Dermis microvascular lymphatic vessel endothelial cell (primary cell): ENCODE measurements around the gene CSF2. TPM values are rescaled to one million over a fixed set of nuclear protein-coding genes. Genes with fewer than 3 reads are reported as not detected.
"Not testable (repeated sequence)": the region's sequence is repeated elsewhere in the genome, so short reads cannot be mapped to it uniquely, and the experiment has no call there.

Experiments
- DNase-seq, 2 donors: peaks; one replicate each; pipeline versions ENCODE4 v3.0.0 to v3.0.0-alpha.2; 2010; ENCODE audit warnings: low read depth in 2 of 2
- total RNA-seq: library from RNA; depleted of rRNA; stranded (reverse); fragments of >200 nt; gene quantifications from 2 replicates; pipeline ENCODE4 v1.2.1, GENCODE V29; 2014

The CSF2 gene
- total RNA-seq, 1 donor from 2014 or later = 0.13 TPM

GRCh38 chr5:132108495-132108894 lies 34.9 kb downstream of the CSF2 start:
- not testable (repeated sequence) for DNase-seq

GRCh38 chr5:132108957-132109356 lies 35.4 kb downstream of the CSF2 start:
- not testable (repeated sequence) for DNase-seq

GRCh38 chr5:132109494-132110053 lies 36.0 kb downstream of the CSF2 start:
- DNase-seq = no peak

DNA sequence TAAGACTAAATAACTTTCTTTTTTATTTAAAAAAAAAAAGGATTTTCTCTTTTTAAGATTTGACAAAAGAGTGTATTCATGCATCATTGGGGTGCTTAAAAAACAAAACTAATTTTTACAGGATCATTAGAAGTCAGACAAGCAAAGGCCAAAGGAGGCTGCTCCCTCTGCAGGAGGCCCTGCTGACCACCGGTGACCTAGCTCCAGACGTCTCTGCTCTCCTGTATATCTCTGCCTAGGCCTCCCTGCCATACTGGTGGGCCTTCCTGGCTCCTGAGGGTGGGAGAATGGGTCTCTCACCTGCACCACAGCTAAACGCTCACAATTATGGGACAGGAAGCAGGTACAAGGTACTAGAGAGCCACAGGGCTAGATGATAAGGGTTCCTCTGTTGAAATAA lies 36.6 kb downstream of the CSF2 start:
- no peak for DNase-seq

GRCh38 chr5:132110930-132111329 lies 37.3 kb downstream of the CSF2 start:
- no peak for DNase-seq

DNA sequence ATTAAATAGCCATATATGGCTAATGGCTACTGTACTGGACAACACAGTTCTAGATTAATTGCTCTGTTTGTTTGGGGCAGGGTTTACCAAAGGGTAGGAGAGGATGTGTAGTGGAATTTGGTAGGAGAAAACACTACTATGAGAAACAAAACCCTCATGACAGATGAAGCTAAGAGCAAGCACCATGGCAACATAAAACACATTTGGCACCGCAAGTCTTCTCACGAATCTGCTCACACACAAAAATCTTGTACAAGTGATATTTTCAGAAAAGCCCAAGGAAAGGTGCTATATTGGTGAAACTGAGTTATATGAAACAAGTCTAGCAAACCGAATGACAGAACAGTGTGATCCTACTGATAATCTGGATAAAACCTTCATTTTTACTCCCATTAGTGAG lies 38.5 kb downstream of the CSF2 start:
- DNase-seq = no peak

DNA sequence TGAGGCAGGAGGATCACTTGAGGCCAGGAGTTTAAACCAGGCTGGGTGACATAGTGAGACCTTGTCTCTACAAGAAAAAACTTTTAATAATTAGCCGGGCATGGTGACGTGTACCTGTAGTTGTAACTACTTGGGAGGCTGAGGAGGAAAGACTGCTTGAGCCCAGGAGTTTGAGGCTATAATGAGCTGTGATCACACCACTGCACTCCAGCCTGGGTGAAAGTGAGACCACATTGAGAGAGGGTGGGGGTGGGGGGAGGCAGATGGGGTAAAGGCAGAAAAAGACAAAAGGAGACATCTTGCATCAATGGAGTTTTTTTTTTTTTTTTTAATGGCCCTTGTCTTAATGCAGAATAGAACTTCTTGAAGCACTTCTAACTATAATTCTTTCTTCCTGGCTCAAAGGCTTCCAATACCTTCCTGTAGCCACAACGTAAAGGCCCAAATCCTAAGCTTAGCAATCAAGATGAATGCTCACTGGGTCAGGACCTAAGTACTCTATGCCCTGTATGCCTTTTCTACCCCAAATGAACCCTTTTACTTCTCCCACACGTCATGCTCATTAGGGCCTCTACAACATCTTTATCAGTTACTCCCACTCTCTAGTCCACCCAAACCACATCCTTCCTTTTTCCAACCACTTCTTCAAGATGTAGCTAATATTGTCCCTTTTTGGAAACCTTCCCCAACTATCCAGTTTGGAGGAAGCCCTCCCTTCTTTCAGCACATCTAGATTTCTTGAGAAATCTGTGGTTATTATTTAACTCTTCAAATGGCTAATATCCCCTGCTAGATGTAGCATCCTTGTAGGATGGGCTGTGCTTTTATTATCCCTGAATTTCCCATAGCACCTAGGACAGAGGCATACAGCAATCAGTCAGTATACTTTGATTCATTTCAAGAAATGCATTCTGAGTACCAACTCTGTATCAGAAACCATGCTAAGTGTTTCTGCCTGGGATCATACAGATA lies 40.8 kb downstream of the CSF2 start:
- DNase-seq = no peak

GRCh38 chr5:132115375-132115774 lies 41.8 kb downstream of the CSF2 start:
- DNase-seq = no peak

DNA sequence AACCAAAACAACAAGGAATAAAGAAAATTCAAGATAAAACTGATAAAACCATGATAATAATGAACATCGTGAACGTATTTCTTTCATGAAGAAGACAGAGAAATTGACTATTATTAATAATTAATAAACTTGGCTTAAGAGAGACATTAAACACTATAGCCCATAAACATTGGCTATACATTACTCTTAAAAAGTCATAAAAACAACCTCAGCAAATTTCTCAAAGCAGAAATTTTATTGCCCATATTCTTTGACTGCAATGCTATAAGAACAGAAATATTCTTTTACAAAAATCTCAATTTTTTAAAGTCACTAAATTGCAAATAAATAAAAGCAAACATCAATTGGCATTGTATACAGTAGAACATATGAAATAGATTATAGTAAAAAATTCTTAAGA lies 42.5 kb downstream of the CSF2 start:
- DNase-seq = no peak

DNA sequence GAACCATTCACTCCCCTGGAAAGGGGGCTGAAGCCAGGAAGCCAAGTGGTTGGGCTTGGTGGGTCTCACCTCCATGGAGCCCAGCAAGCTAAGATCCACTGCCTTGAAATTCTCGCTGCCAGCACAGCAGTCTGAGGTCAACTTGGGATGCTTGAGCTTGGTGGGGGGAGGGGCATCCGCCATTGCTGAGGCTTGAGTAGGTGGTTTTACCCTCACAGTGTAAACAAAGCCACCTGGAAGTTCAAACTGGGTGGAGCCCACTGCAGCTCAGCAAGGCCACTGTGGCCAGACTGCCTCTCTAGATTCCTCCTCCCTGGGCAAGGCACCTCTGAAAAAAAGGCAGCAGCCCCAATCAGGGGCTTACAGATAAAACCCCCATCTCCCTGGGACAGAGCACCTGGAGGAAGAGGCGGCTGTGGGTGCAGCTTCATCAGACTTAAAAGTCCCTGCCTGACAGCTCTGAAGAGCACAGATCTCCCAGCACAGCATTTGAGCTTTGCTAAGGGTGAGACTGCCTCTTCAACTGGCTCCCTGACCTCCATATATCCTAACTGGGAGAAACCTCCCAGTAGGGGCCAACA lies 43.4 kb downstream of the CSF2 start:
- not testable (repeated sequence) for DNase-seq

DNA sequence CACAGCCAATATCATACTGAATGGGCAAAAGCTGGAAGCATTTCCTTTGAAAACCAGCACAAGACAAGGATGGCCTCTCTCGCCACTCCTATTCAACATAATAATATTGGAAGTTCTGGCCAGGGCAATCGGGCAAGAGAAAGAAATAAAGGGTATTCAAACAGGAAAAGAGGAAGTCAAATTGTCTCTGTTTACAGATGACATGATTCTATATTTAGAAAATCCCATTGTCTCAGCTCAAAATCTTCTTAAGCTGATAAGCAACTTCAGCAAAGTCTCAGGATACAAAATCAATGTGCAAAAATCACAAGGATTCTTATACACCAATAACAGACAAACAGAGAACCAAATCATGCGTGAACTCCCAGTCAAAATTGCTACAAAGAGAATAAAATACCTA lies 47.1 kb downstream of the CSF2 start:
- DNase-seq = not testable (repeated sequence)

DNA sequence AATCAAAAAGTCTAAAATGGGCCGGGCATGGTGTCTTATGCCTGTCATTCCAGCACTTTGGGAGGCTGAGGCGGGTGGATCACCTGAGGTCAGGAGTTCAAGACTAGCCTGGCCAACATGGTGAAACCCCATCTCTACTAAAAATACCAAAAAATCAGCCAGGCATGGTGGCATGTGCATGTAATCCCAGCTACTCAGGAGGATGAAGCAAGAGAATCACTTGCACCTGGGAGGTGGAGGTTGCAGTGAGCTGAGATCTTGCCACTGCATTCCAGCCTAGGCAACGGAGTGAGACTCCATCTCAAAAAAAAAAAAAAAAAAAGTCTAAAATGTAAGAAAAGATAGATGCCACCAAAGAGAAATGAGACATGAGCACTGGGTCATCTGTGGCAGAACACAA lies 49.4 kb downstream of the CSF2 start:
- DNase-seq = not testable (repeated sequence)

DNA sequence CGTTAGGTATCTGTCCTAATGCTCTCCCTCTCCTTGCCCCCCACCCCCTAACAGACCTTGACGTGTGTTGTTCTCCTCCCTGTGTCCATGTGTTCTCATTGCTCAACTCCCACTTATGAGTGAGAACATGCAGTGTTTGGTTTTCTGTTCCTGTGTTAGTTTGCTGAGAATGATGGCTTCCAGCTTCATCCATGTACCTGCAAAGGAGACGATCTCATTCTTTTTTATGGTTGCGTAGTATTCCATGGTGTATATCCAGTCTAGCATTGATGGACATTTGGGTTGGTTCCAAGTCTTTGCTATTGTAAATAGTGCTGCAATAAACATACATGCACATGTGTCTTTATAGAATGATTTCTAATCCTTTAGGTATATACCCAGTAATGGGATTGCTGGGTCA lies 50.0 kb downstream of the CSF2 start:
- not testable (repeated sequence) for DNase-seq

Other genes starting within 250 kb of the CSF2 start
- not detected in 2 replicates for gene MEIKIN, start 128.1 kb upstream of the CSF2 start, total RNA-seq
- 0.76 and 0.77 TPM in 2 replicates for gene ACSL6, start 62.1 kb upstream of the CSF2 start, total RNA-seq
- not detected in 2 replicates for gene IL3, start 13.1 kb upstream of the CSF2 start, total RNA-seq
- 29.8 and 37.0 TPM in 2 replicates for gene P4HA2, start 154.1 kb downstream of the CSF2 start, total RNA-seq
- gene PDLIM4, start 183.9 kb downstream of the CSF2 start, total RNA-seq = 20.7 and 26.7 TPM in 2 replicates
- gene SLC22A4, start 220.6 kb downstream of the CSF2 start, total RNA-seq = 3.7 and 5.7 TPM in 2 replicates